Measurements from ENCODE around the gene UBE2I.

GRCh38 chr16:1342526-1343427 lies 33.3 kb downstream of the UBE2I start:
- TF ChIP-seq CTCF (IDR thresholded peaks at IDR 0.05) (no peak), POLR2A (IDR thresholded peaks at IDR 0.05) (no peak)

Measured in adrenal gland (tissue), 5 donors.